Measurements from ENCODE around the gene TOMT.

The TOMT gene

GRCh38 chr11:72084965-72085364, 20.8 kb upstream of the TOMT start:
- FAIRE-seq: no peak
- TF ChIP-seq SPI1 (IDR thresholded peaks at IDR 0.05; ENCODE audit: low read depth, low read length) (no peak), POU2F2 (IDR thresholded peaks at IDR 0.05; ENCODE audit: low read depth, low read length) (no peak), PAX5 (IDR thresholded peaks at IDR 0.05; ENCODE audit: insufficient read depth, low read length, severe bottlenecking) (no peak), POLR2AphosphoS5 (IDR thresholded peaks at IDR 0.05; ENCODE audit: low read depth, low read length) (no peak), TAF1 (IDR thresholded peaks at IDR 0.05; ENCODE audit: low read depth, low read length) (no peak), POLR2A (IDR thresholded peaks at IDR 0.05; ENCODE audit: low read depth, low read length) (no peak)
- no peak for DNase-seq (ENCODE audit: insufficient read length, low spot score)

- DNase-seq (ENCODE audit: insufficient read length, low spot score) (no peak), FAIRE-seq (peak; percentile 26)
- TF ChIP-seq POLR2AphosphoS5 (IDR thresholded peaks at IDR 0.05; ENCODE audit: low read depth, low read length) (no peak), POLR2A (IDR thresholded peaks at IDR 0.05; ENCODE audit: low read depth, low read length) (no peak), TAF1 (IDR thresholded peaks at IDR 0.05; ENCODE audit: low read depth, low read length) (no peak), PAX5 (IDR thresholded peaks at IDR 0.05; ENCODE audit: insufficient read depth, low read length, severe bottlenecking) (no peak), POU2F2 (IDR thresholded peaks at IDR 0.05; ENCODE audit: low read depth, low read length) (no peak), SPI1 (IDR thresholded peaks at IDR 0.05; ENCODE audit: low read depth, low read length) (no peak)
These were observed 19.9 kb upstream of the TOMT start for GRCh38 chr11:72085621-72086351.

GRCh38 chr11:72088076-72088808, 17.5 kb upstream of the TOMT start:
- TF ChIP-seq POLR2A (IDR thresholded peaks at IDR 0.05; ENCODE audit: low read depth, low read length) (no peak), SPI1 (IDR thresholded peaks at IDR 0.05; ENCODE audit: low read depth, low read length) (no peak), PAX5 (IDR thresholded peaks at IDR 0.05; ENCODE audit: insufficient read depth, low read length, severe bottlenecking) (no peak), POU2F2 (IDR thresholded peaks at IDR 0.05; ENCODE audit: low read depth, low read length) (no peak), TAF1 (IDR thresholded peaks at IDR 0.05; ENCODE audit: low read depth, low read length) (no peak), POLR2AphosphoS5 (IDR thresholded peaks at IDR 0.05; ENCODE audit: low read depth, low read length) (no peak)
- no peak for DNase-seq (ENCODE audit: insufficient read length, low spot score)
- no peak for FAIRE-seq

GRCh38 chr11:72091292-72091691, 14.4 kb upstream of the TOMT start:
- DNase-seq (ENCODE audit: insufficient read length, low spot score) (peak; percentile 60), FAIRE-seq (peak; percentile 87)
- TF ChIP-seq POLR2A (IDR thresholded peaks at IDR 0.05; ENCODE audit: low read depth, low read length) (no peak), PAX5 (IDR thresholded peaks at IDR 0.05; ENCODE audit: insufficient read depth, low read length, severe bottlenecking) (no peak), SPI1 (IDR thresholded peaks at IDR 0.05; ENCODE audit: low read depth, low read length) (no peak), TAF1 (IDR thresholded peaks at IDR 0.05; ENCODE audit: low read depth, low read length) (no peak), POU2F2 (IDR thresholded peaks at IDR 0.05; ENCODE audit: low read depth, low read length) (no peak), POLR2AphosphoS5 (IDR thresholded peaks at IDR 0.05; ENCODE audit: low read depth, low read length) (no peak)

- DNase-seq (ENCODE audit: insufficient read length, low spot score) (no peak), FAIRE-seq (no peak)
- TF ChIP-seq POU2F2 (IDR thresholded peaks at IDR 0.05; ENCODE audit: low read depth, low read length) (no peak), POLR2A (IDR thresholded peaks at IDR 0.05; ENCODE audit: low read depth, low read length) (no peak), POLR2AphosphoS5 (IDR thresholded peaks at IDR 0.05; ENCODE audit: low read depth, low read length) (no peak), TAF1 (IDR thresholded peaks at IDR 0.05; ENCODE audit: low read depth, low read length) (no peak), PAX5 (IDR thresholded peaks at IDR 0.05; ENCODE audit: insufficient read depth, low read length, severe bottlenecking) (no peak), SPI1 (IDR thresholded peaks at IDR 0.05; ENCODE audit: low read depth, low read length) (no peak)
These were observed 7.0 kb upstream of the TOMT start for GRCh38 chr11:72098741-72099140.

- FAIRE-seq: no peak
- no peak for DNase-seq (ENCODE audit: insufficient read length, low spot score)
These were observed 5.7 kb upstream of the TOMT start for GRCh38 chr11:72100009-72100408.

GRCh38 chr11:72100462-72100861, 5.3 kb upstream of the TOMT start:
- FAIRE-seq (no peak), DNase-seq (ENCODE audit: insufficient read length, low spot score) (no peak)

More at GRCh38 chr11:72100009-72100408, 5.7 kb upstream of the TOMT start:
- TF ChIP-seq PAX5 (IDR thresholded peaks at IDR 0.05; ENCODE audit: insufficient read depth, low read length, severe bottlenecking): no peak
- no peak for TF ChIP-seq POU2F2 (IDR thresholded peaks at IDR 0.05; ENCODE audit: low read depth, low read length)
- TF ChIP-seq POLR2A (IDR thresholded peaks at IDR 0.05; ENCODE audit: low read depth, low read length): no peak
- TF ChIP-seq POLR2AphosphoS5 (IDR thresholded peaks at IDR 0.05; ENCODE audit: low read depth, low read length): no peak
- TF ChIP-seq TAF1 (IDR thresholded peaks at IDR 0.05; ENCODE audit: low read depth, low read length): no peak
- no peak for TF ChIP-seq SPI1 (IDR thresholded peaks at IDR 0.05; ENCODE audit: low read depth, low read length)

GRCh38 chr11:72102162-72102561, 3.6 kb upstream of the TOMT start:
- TF ChIP-seq POLR2AphosphoS5 (IDR thresholded peaks at IDR 0.05; ENCODE audit: low read depth, low read length) (no peak), POLR2A (IDR thresholded peaks at IDR 0.05; ENCODE audit: low read depth, low read length) (no peak), SPI1 (IDR thresholded peaks at IDR 0.05; ENCODE audit: low read depth, low read length) (peak; percentile 58; the same call in 1 of the 2 replicates)
- no peak for DNase-seq (ENCODE audit: insufficient read length, low spot score)

More at GRCh38 chr11:72100462-72100861, 5.3 kb upstream of the TOMT start:
- TF ChIP-seq PAX5 (IDR thresholded peaks at IDR 0.05; ENCODE audit: insufficient read depth, low read length, severe bottlenecking) (no peak), POLR2A (IDR thresholded peaks at IDR 0.05; ENCODE audit: low read depth, low read length) (no peak), POU2F2 (IDR thresholded peaks at IDR 0.05; ENCODE audit: low read depth, low read length) (no peak), POLR2AphosphoS5 (IDR thresholded peaks at IDR 0.05; ENCODE audit: low read depth, low read length) (no peak), SPI1 (IDR thresholded peaks at IDR 0.05; ENCODE audit: low read depth, low read length) (no peak), TAF1 (IDR thresholded peaks at IDR 0.05; ENCODE audit: low read depth, low read length) (no peak)

GRCh38 chr11:72102631-72102945, 3.1 kb upstream of the TOMT start:
- peak; percentile 20 for FAIRE-seq
- DNase-seq (ENCODE audit: insufficient read length, low spot score): no peak
- TF ChIP-seq PAX5 (IDR thresholded peaks at IDR 0.05; ENCODE audit: insufficient read depth, low read length, severe bottlenecking): no peak

More at GRCh38 chr11:72102162-72102561, 3.6 kb upstream of the TOMT start:
- FAIRE-seq: no peak
